Neuronal stem cell (in vitro differentiated cells): ENCODE results near the gene LTBP4.

ENCODE experiments used
- DNase-seq: peaks from one replicate; pipeline ENCODE4 v3.0.0-alpha.2; 2013; ENCODE audit warnings: low spot score
- H2AFZ ChIP-seq: one replicate; pipeline ENCODE4 v1.6.1; 2013; ENCODE audit warnings: mild to moderate bottlenecking, low read length, inconsistent platforms
- H2AK5ac ChIP-seq: 2 replicates; pipeline ENCODE4 v1.6.1; 2013; ENCODE audit warnings: low read depth, mild to moderate bottlenecking, inconsistent platforms, low read length, moderate library complexity, mixed read lengths
- H2BK120ac ChIP-seq: 2 replicates; pipeline ENCODE4 v1.6.1; 2013; ENCODE audit warnings: low read depth, mild to moderate bottlenecking, inconsistent platforms, low read length, moderate library complexity, mixed read lengths
- H2BK12ac ChIP-seq: one replicate; pipeline ENCODE4 v1.6.1; 2013; ENCODE audit warnings: low read length, inconsistent platforms
- H2BK15ac ChIP-seq: 2 replicates; pipeline ENCODE4 v1.6.1; 2013; ENCODE audit warnings: mild to moderate bottlenecking, low read length, inconsistent platforms, mixed read lengths
- H2BK5ac ChIP-seq: one replicate; pipeline ENCODE4 v1.6.1; 2013; ENCODE audit warnings: inconsistent platforms, mild to moderate bottlenecking, low read length, moderate library complexity
- H3K14ac ChIP-seq: one replicate; pipeline ENCODE4 v1.6.1; 2013; ENCODE audit warnings: low read length, inconsistent platforms
- H3K18ac ChIP-seq: 2 replicates; pipeline ENCODE4 v1.6.1; 2013; ENCODE audit warnings: low read length, inconsistent platforms
- H3K23ac ChIP-seq: 2 replicates; pipeline ENCODE4 v1.6.1; 2013; ENCODE audit warnings: low read depth, mild to moderate bottlenecking, mixed read lengths, low read length, inconsistent platforms; ENCODE audit not compliant: poor library complexity
- H3K27ac ChIP-seq: replicated peaks from 3 replicates; pipeline ENCODE4 v1.5.1; 2013; ENCODE audit warnings: low read length, inconsistent platforms
- H3K27me3 ChIP-seq, 3 experiments: 2 replicates each; pipeline ENCODE4 v1.6.1; 2013; ENCODE audit warnings: low read length in 3 of 3, mild to moderate bottlenecking in 2 of 3, inconsistent platforms in 1 of 3, low read depth in 1 of 3, mixed read lengths in 1 of 3, moderate library complexity in 1 of 3; ENCODE audit not compliant: control insufficient read depth in 3 of 3, insufficient read depth in 3 of 3
- H3K36me3 ChIP-seq, 2 donors: replicated peaks in 1 of 2; 2 replicates each; pipeline ENCODE4 v1.6.1; 2013; ENCODE audit warnings: low read length in 2 of 2; ENCODE audit not compliant: control insufficient read depth in 2 of 2, insufficient read depth in 2 of 2
- H3K4ac ChIP-seq: 2 replicates; pipeline ENCODE4 v1.6.1; 2013; ENCODE audit warnings: inconsistent platforms, mild to moderate bottlenecking, low read length, moderate library complexity
- H3K4me1 ChIP-seq, 2 donors: 1 replicate in 1 of 2; 2 replicates in 1 of 2; pipeline ENCODE4 v1.6.1; 2013; ENCODE audit warnings: low read length in 2 of 2, low read depth in 1 of 2; ENCODE audit not compliant: control insufficient read depth in 2 of 2, insufficient read depth in 1 of 2
- H3K4me2 ChIP-seq: one replicate; pipeline ENCODE4 v1.6.1; 2013; ENCODE audit warnings: mild to moderate bottlenecking, low read length, inconsistent platforms; ENCODE audit not compliant: insufficient read depth, poor library complexity, severe bottlenecking
- H3K4me3 ChIP-seq, 2 donors: 2 replicates each; pipeline ENCODE4 v1.5.1; 2013; ENCODE audit warnings: low read length in 2 of 2, mild to moderate bottlenecking in 2 of 2, inconsistent platforms in 1 of 2, moderate library complexity in 1 of 2
- H3K79me1 ChIP-seq: one replicate; pipeline ENCODE4 v1.6.1; 2013; ENCODE audit warnings: low read depth, mild to moderate bottlenecking, inconsistent platforms, low read length, moderate library complexity
- H3K9ac ChIP-seq: one replicate; pipeline ENCODE4 v1.6.1; 2013; ENCODE audit warnings: mild to moderate bottlenecking, low read depth, low read length, inconsistent platforms; ENCODE audit not compliant: poor library complexity
- H3K9me3 ChIP-seq, 2 donors: replicated peaks in 1 of 2; 2 replicates each; pipeline versions ENCODE3 to v1.6.1; 2013; ENCODE audit warnings: low read length in 2 of 2, mild to moderate bottlenecking in 2 of 2, inconsistent platforms in 1 of 2, low read depth in 1 of 2, mixed read lengths in 1 of 2, moderate library complexity in 1 of 2; ENCODE audit not compliant: control insufficient read depth in 2 of 2, insufficient read depth in 1 of 2
- H4K8ac ChIP-seq: one replicate; pipeline ENCODE4 v1.6.1; 2013; ENCODE audit warnings: low read depth, mild to moderate bottlenecking, inconsistent platforms, low read length, moderate library complexity
- H4K91ac ChIP-seq: one replicate; pipeline ENCODE4 v1.6.1; 2013; ENCODE audit warnings: low read length, low read depth, mild to moderate bottlenecking, inconsistent platforms; ENCODE audit not compliant: poor library complexity
- WGBS, 2 donors: extraction: QIAGEN DNeasy Blood & Tissue Kit; methylation state at CpG; one replicate each; pipeline ENCODE4 v1.1.7; 2013; ENCODE audit warnings: missing lambda C conversion rate in 2 of 2, mixed read lengths in 1 of 2; ENCODE audit not compliant: insufficient read length in 2 of 2, insufficient replicate concordance in 1 of 2; ENCODE audit errors: extremely low coverage in 2 of 2; 5-methylcytosine and 5-hydroxymethylcytosine counted together

LTBP4 gene

DNA sequence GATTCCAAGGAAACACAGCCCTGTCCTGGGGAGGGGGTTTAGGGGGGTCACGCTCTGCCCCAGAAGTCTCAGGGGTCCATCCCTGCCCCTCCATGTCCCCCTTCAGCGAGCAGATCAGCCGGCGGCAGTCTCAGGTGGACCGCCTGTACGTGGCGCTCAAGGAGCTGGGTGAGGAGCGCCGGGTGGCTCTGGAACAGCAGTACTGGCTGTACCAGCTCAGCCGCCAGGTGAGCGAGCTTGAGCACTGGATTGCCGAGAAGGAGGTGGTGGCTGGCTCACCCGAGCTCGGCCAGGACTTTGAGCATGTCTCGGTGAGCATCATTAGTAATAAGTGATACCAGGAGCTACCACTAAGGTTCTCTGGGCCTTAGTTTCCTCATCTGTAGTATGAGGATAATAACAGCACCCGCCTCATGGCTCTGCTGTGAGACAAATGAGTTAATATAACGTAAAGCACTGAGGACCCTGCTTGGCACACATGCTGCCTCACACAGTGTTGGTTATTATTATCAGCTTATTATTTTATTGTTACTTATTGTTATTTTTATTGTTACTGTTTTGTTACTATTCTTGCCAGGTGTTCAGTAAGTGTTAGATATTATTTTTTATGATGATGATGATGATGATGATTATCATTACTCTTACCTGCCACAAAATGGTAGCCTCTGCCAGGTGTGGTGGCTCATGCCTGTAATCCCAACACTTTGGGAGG lies 45.0 kb upstream of the LTBP4 start:
- Histone ChIP-seq H3K14ac (no peak overlapping the region), H3K23ac (no peak overlapping the region), H3K4me1 (peaks cover 0 to 6% of the 10 kb centered on the region in 2 donors), H3K4me2 (no peak overlapping the region), H4K91ac (no peak overlapping the region), H3K18ac (no peak overlapping the region), H3K9ac (no peak overlapping the region), H2AFZ (no peak overlapping the region), H4K8ac (no peak overlapping the region), H3K9me3 (no peaks in the 10 kb centered on the region), H2BK120ac (no peak overlapping the region), H3K36me3 (no peaks in the 10 kb centered on the region), H3K4me3 (no peak overlapping the region), H3K79me1 (no peaks in the 10 kb centered on the region), H3K27me3 (peaks cover 8 to 64% (median 29%) of the 10 kb centered on the region in 3 experiments), H2AK5ac (peak overlapping the region; percentile 12), H2BK5ac (no peak overlapping the region), H2BK12ac (no peak overlapping the region), H3K4ac (no peak overlapping the region), H2BK15ac (no peak overlapping the region), H3K27ac (no peak overlapping the region)
- no peak for DNase-seq
- no CpG with 5 or more reads among the region's 17 CpGs for WGBS, 2 donors

DNA sequence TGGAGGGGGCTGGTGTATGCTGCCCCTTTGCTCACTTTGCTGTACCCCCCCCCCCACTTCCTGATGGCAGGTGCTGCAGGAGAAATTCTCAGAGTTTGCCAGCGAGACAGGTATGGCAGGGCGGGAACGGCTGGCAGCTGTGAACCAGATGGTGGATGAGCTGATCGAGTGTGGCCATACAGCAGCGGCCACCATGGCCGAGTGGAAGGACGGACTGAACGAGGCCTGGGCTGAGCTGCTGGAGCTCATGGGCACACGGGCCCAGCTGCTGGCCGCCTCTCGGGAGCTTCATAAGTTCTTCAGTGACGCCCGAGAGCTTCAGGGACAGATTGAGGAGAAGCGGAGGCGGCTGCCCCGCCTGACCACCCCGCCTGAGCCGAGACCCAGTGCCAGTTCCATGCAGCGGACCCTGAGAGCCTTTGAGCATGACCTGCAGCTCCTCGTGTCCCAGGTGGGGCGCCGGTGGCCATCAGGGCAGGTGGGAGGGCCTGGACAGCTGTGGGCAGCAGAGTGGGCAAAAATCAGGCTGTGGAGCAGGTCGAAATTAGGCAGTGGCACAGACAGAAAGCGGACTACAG lies 44.1 kb upstream of the LTBP4 start:
- no peak overlapping the region for H2BK15ac ChIP-seq
- no peak overlapping the region for H2AFZ ChIP-seq
- no peak overlapping the region for H3K14ac ChIP-seq
- no peak overlapping the region for H2BK120ac ChIP-seq
- H3K36me3 ChIP-seq: no peaks in the 10 kb centered on the region
- no peak overlapping the region for H2AK5ac ChIP-seq
- H3K4me1 ChIP-seq: peaks cover 0 to 6% of the 10 kb centered on the region in 2 donors
- peaks cover 8 to 70% (median 29%) of the 10 kb centered on the region in 3 experiments for H3K27me3 ChIP-seq
- DNase-seq: no peak
- H2BK5ac ChIP-seq: no peak overlapping the region
- H4K8ac ChIP-seq: no peak overlapping the region
- no peak overlapping the region for H2BK12ac ChIP-seq
- no peak overlapping the region for H3K23ac ChIP-seq
- no peak overlapping the region for H3K4me2 ChIP-seq
- no peak overlapping the region for H3K9ac ChIP-seq
- peak overlapping the region; percentile 43 for H4K91ac ChIP-seq
- no peak overlapping the region for H3K27ac ChIP-seq
- no peaks in the 10 kb centered on the region for H3K9me3 ChIP-seq
- H3K79me1 ChIP-seq: no peaks in the 10 kb centered on the region
- no peak overlapping the region for H3K4ac ChIP-seq
- H3K18ac ChIP-seq: no peak overlapping the region
- WGBS, 2 donors: no CpG with 5 or more reads among the region's 24 CpGs
- no peak overlapping the region for H3K4me3 ChIP-seq

DNA sequence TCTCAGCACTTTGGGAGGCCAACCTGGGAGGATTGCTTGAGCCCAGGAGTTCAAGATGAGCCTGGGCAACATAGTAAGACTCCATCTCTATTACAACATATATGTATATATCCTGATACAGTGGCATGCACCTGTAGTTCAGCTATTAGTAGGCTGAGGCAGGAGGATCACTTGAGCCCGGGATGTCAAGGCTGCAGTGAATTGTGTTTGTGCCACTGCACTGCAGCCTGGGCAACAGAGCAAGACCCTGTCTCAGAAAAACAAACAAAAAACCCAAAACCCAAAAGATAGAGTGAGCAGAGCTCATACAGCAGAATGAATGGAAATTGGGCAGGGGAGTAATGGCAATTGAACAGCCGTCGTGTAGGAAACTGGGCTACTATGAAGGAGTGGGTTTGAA lies 41.8 kb upstream of the LTBP4 start:
- H4K91ac ChIP-seq: no peak overlapping the region
- H3K36me3 ChIP-seq: no peaks in the 10 kb centered on the region
- H3K4me3 ChIP-seq: no peak overlapping the region
- no peak overlapping the region for H2BK120ac ChIP-seq
- H3K4me1 ChIP-seq: peaks cover 0 to 2% of the 10 kb centered on the region in 2 donors
- H3K14ac ChIP-seq: no peak overlapping the region
- H3K9ac ChIP-seq: no peak overlapping the region
- H4K8ac ChIP-seq: no peak overlapping the region
- H2BK15ac ChIP-seq: no peak overlapping the region
- H2AFZ ChIP-seq: no peak overlapping the region
- H3K18ac ChIP-seq: no peak overlapping the region
- no peak overlapping the region for H2BK12ac ChIP-seq
- no peak overlapping the region for H3K27ac ChIP-seq
- no peaks in the 10 kb centered on the region for H3K79me1 ChIP-seq
- no peaks in the 10 kb centered on the region for H3K9me3 ChIP-seq
- H2BK5ac ChIP-seq: no peak overlapping the region
- no peak for DNase-seq
- H3K27me3 ChIP-seq: peaks cover 6 to 55% (median 14%) of the 10 kb centered on the region in 3 experiments
- no peak overlapping the region for H3K23ac ChIP-seq
- no peak overlapping the region for H2AK5ac ChIP-seq
- no peak overlapping the region for H3K4ac ChIP-seq
- WGBS, 2 donors: no CpG with 5 or more reads among the region's 3 CpGs
- no peak overlapping the region for H3K4me2 ChIP-seq

DNA sequence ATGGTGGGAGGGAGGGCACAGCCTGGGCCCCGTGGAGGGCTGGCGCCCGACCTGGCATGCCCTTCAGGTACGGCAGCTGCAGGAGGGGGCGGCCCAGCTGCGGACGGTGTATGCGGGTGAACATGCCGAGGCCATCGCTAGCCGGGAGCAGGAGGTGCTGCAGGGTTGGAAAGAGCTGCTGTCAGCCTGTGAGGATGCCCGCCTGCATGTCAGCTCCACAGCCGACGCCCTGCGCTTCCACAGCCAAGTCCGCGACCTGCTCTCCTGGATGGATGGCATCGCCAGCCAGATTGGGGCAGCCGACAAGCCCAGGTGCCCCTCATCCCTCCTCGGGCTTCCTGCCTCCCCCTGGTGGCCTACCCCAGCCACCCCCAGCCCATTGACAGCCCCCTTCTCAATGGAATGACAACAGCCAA lies 41.1 kb upstream of the LTBP4 start:
- Histone ChIP-seq H3K4me2 (no peak overlapping the region), H3K36me3 (no peaks in the 10 kb centered on the region), H2AK5ac (peak overlapping the region; percentile 70), H3K27me3 (peaks cover 0 to 52% (median 7%) of the 10 kb centered on the region in 3 experiments), H2BK12ac (peak overlapping the region; percentile 73), H4K8ac (no peak overlapping the region), H2AFZ (no peak overlapping the region), H3K18ac (peak overlapping the region; percentile 48), H4K91ac (no peak overlapping the region), H3K79me1 (no peaks in the 10 kb centered on the region), H3K27ac (no peak overlapping the region), H3K23ac (peak overlapping the region; percentile 65), H3K4ac (no peak overlapping the region), H3K9ac (peak overlapping the region; percentile 60), H2BK5ac (no peak overlapping the region), H3K14ac (peak overlapping the region; percentile 97), H3K4me3 (no peak overlapping the region), H2BK120ac (no peak overlapping the region), H3K9me3 (no peaks in the 10 kb centered on the region), H2BK15ac (no peak overlapping the region), H3K4me1 (no peaks in the 10 kb centered on the region)
- WGBS, 2 donors: no CpG with 5 or more reads among the region's 20 CpGs
- DNase-seq: no peak
